ENCODE data around the gene STARD10.
"Not testable (repeated sequence)": the region's sequence is repeated elsewhere in the genome, so short reads cannot be mapped to it uniquely, and the experiment has no call there.

Gene STARD10

GRCh38 chr11:72802822-72803221, 9.0 kb upstream of the STARD10 start:
- H3K27ac Mint-ChIP-seq, result no peak overlapping the region
- no peak for ATAC-seq
- no peak for DNase-seq (ENCODE audit: low spot score in 2 of 2)
- peaks cover 13% of the 10 kb centered on the region for H3K36me3 Mint-ChIP-seq
- peaks cover 6% of the 10 kb centered on the region for H3K4me1 Mint-ChIP-seq
- H3K9me3 Mint-ChIP-seq, result no peaks in the 10 kb centered on the region
- H3K4me3 Mint-ChIP-seq, result no peak overlapping the region

GRCh38 chr11:72799441-72799840, 5.6 kb upstream of the STARD10 start:
- ATAC-seq, result no peak
- H3K36me3 Mint-ChIP-seq, result no peaks in the 10 kb centered on the region
- no peak overlapping the region for H3K27ac Mint-ChIP-seq

GRCh38 chr11:72798361-72798760, 4.5 kb upstream of the STARD10 start:
- Mint-ChIP-seq H3K36me3 (peaks cover 8% of the 10 kb centered on the region), H3K4me3 (no peak overlapping the region), H3K4me1 (peaks cover 17% of the 10 kb centered on the region), H3K9me3 (no peaks in the 10 kb centered on the region), H3K27ac (peak overlapping the region; percentile 21)
- DNase-seq (ENCODE audit: low spot score in 2 of 2) (no peak), ATAC-seq (no peak)

More at GRCh38 chr11:72799441-72799840, 5.6 kb upstream of the STARD10 start:
- Mint-ChIP-seq H3K4me3 (no peak overlapping the region), H3K4me1 (peaks cover 6% of the 10 kb centered on the region), H3K9me3 (no peaks in the 10 kb centered on the region)
- no peak for DNase-seq (ENCODE audit: low spot score in 2 of 2)

GRCh38 chr11:72793076-72793424, 797 bp downstream of the STARD10 start:
- DNase-seq (ENCODE audit: low spot score in 2 of 2) (no peak), ATAC-seq (no peak)
- H3K9me3 Mint-ChIP-seq, result no peaks in the 10 kb centered on the region
- H3K27ac Mint-ChIP-seq, result peak overlapping the region; percentile 94
- H3K36me3 Mint-ChIP-seq, result peaks cover 8% of the 10 kb centered on the region
- H3K4me1 Mint-ChIP-seq, result peaks cover 32% of the 10 kb centered on the region
- peak overlapping the region; percentile 89 for H3K4me3 Mint-ChIP-seq

- no peak for DNase-seq (ENCODE audit: low spot score in 2 of 2)
- Mint-ChIP-seq H3K9me3 (no peaks in the 10 kb centered on the region), H3K27ac (peak overlapping the region; percentile 94), H3K4me1 (peaks cover 37% of the 10 kb centered on the region), H3K4me3 (peak overlapping the region; percentile 89), H3K36me3 (peaks cover 8% of the 10 kb centered on the region)
- no peak for ATAC-seq
Observed at GRCh38 chr11:72792437-72793021, 1.3 kb downstream of the STARD10 start.

- ATAC-seq; H3K27ac Mint-ChIP-seq; H3K36me3 Mint-ChIP-seq; H3K9me3 Mint-ChIP-seq; H3K4me3 Mint-ChIP-seq; DNase-seq (ENCODE audit: low spot score in 2 of 2): not testable (repeated sequence)
- H3K4me1 Mint-ChIP-seq, result peaks cover 40% of the 10 kb centered on the region
Observed at GRCh38 chr11:72791228-72791627, 2.6 kb downstream of the STARD10 start.

- no peak for ATAC-seq
- H3K4me1 Mint-ChIP-seq, result peaks cover 36% of the 10 kb centered on the region
- H3K36me3 Mint-ChIP-seq, result peaks cover 8% of the 10 kb centered on the region
- DNase-seq (ENCODE audit: low spot score in 2 of 2), result no peak
- no peak overlapping the region for H3K4me3 Mint-ChIP-seq
- no peaks in the 10 kb centered on the region for H3K9me3 Mint-ChIP-seq
- no peak overlapping the region for H3K27ac Mint-ChIP-seq
Observed at GRCh38 chr11:72789493-72790131, 4.2 kb downstream of the STARD10 start.

GRCh38 chr11:72788241-72788640, 5.6 kb downstream of the STARD10 start:
- ATAC-seq (no peak), DNase-seq (ENCODE audit: low spot score in 2 of 2) (no peak)
- H3K4me1 Mint-ChIP-seq, result peaks cover 22% of the 10 kb centered on the region
- H3K4me3 Mint-ChIP-seq, result no peak overlapping the region
- H3K27ac Mint-ChIP-seq, result peak overlapping the region; percentile 87
- no peaks in the 10 kb centered on the region for H3K9me3 Mint-ChIP-seq
- H3K36me3 Mint-ChIP-seq, result no peaks in the 10 kb centered on the region

GRCh38 chr11:72787216-72788104, 6.4 kb downstream of the STARD10 start:
- DNase-seq (ENCODE audit: low spot score in 2 of 2) (no peak), ATAC-seq (peak; percentile 48)
- no peaks in the 10 kb centered on the region for H3K36me3 Mint-ChIP-seq
- peaks cover 21% of the 10 kb centered on the region for H3K4me1 Mint-ChIP-seq
- no peak overlapping the region for H3K4me3 Mint-ChIP-seq
- no peaks in the 10 kb centered on the region for H3K9me3 Mint-ChIP-seq
- peak overlapping the region; percentile 87 for H3K27ac Mint-ChIP-seq

GRCh38 chr11:72786305-72787215, 7.3 kb downstream of the STARD10 start:
- Mint-ChIP-seq H3K36me3 (peaks cover 5% of the 10 kb centered on the region), H3K9me3 (no peaks in the 10 kb centered on the region), H3K4me1 (peaks cover 25% of the 10 kb centered on the region), H3K27ac (peak overlapping the region; percentile 67), H3K4me3 (no peak overlapping the region)
- ATAC-seq (no peak), DNase-seq (ENCODE audit: low spot score in 2 of 2) (no peak)

GRCh38 chr11:72784662-72785061, 9.2 kb downstream of the STARD10 start:
- Mint-ChIP-seq H3K4me1 (peaks cover 36% of the 10 kb centered on the region), H3K4me3 (no peak overlapping the region), H3K27ac (no peak overlapping the region), H3K36me3 (peaks cover 6% of the 10 kb centered on the region), H3K9me3 (no peaks in the 10 kb centered on the region)
- DNase-seq (ENCODE audit: low spot score in 2 of 2), result no peak
- no peak for ATAC-seq

- H3K9me3 Mint-ChIP-seq, result no peaks in the 10 kb centered on the region
- no peak overlapping the region for H3K27ac Mint-ChIP-seq
- DNase-seq (ENCODE audit: low spot score in 2 of 2), result no peak
- peaks cover 9% of the 10 kb centered on the region for H3K36me3 Mint-ChIP-seq
- peaks cover 40% of the 10 kb centered on the region for H3K4me1 Mint-ChIP-seq
- H3K4me3 Mint-ChIP-seq, result peak overlapping the region; percentile 70
- no peak for ATAC-seq
Observed at GRCh38 chr11:72783144-72783905, 10.5 kb downstream of the STARD10 start.

- ATAC-seq (peak; percentile 3), DNase-seq (ENCODE audit: low spot score in 2 of 2) (no peak)
- peaks cover 30% of the 10 kb centered on the region for H3K4me1 Mint-ChIP-seq
- peaks cover 9% of the 10 kb centered on the region for H3K36me3 Mint-ChIP-seq
- H3K27ac Mint-ChIP-seq, result peak overlapping the region; percentile 12
- H3K4me3 Mint-ChIP-seq, result peak overlapping the region; percentile 70
- H3K9me3 Mint-ChIP-seq, result no peaks in the 10 kb centered on the region
Observed at GRCh38 chr11:72782081-72782920, 11.5 kb downstream of the STARD10 start.

Data from stimulated activated effector memory CD8-positive, alpha-beta T cell treated with anti-CD3 and anti-CD28 coated beads, Interleukin-12 subunit alpha, Interleukin-12 subunit beta, amount 100 ng/mL, for 72 hours (primary cell).